Loucy (cell line): ENCODE measurements around the gene CGB3.

ENCODE experiments used
- EZH2phosphoT487 ChIP-seq: fragments of 200-600 bp; IDR thresholded peaks from 2 replicates; pipeline ENCODE4 v1.6.1; 2018; ENCODE audit warnings: antibody characterized with exemption, mild to moderate bottlenecking, moderate library complexity, borderline replicate concordance
- TF ChIP-seq, protein P1 (sequence below): fragments of 200-600 bp; sonication (generic); conservative IDR thresholded peaks from 2 replicates; pipeline ENCODE4 v1.5.1; 2014; ENCODE audit warnings: mild to moderate bottlenecking, antibody characterized with exemption, low read length

DNA sequence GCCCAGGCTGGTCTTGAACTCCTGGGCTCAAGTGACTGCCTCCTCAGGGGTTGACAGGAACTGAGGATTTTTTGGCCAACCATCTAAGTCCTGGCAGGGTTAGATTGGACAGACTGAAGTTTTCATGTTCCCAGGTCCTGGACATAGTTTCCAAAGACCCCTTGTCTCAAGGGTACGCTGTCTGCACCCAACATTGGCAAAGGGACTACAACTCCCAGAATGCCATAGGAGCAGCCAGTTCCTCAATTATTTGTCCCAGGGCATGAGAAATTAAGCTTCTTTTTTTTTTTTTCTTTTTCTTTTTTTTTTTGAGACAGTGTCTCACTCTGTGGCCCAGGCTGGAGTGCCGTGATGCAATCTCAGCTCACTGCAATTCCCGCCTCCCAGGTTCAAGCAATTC, 37.9 kb downstream of the CGB3 start:
- TF ChIP-seq EZH2phosphoT487: no peak
- TF ChIP-seq, protein P1, sequence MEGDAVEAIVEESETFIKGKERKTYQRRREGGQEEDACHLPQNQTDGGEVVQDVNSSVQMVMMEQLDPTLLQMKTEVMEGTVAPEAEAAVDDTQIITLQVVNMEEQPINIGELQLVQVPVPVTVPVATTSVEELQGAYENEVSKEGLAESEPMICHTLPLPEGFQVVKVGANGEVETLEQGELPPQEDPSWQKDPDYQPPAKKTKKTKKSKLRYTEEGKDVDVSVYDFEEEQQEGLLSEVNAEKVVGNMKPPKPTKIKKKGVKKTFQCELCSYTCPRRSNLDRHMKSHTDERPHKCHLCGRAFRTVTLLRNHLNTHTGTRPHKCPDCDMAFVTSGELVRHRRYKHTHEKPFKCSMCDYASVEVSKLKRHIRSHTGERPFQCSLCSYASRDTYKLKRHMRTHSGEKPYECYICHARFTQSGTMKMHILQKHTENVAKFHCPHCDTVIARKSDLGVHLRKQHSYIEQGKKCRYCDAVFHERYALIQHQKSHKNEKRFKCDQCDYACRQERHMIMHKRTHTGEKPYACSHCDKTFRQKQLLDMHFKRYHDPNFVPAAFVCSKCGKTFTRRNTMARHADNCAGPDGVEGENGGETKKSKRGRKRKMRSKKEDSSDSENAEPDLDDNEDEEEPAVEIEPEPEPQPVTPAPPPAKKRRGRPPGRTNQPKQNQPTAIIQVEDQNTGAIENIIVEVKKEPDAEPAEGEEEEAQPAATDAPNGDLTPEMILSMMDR: no peak
